B cell (primary cell): ENCODE results near the gene PCDHGC4. TPM values are rescaled to one million over a fixed set of nuclear protein-coding genes. Genes with fewer than 3 reads are reported as not detected.

Source experiments
- ATAC-seq: fragments of 200-7000 bp; cut with Tn5 transposase; one replicate; pipeline ENCODE4 v1.10.0; 2021; ENCODE audit warnings: low read depth, mild to moderate bottlenecking, moderate number of reproducible peaks, moderate library complexity
- CTCF ChIA-PET: fragments of 350-600 bp; sonication (Branson Sonifier 250); formaldehyde crosslinking; loops from one replicate; lab custom pipeline; 2021; ENCODE audit warnings: antibody characterized with exemption, inconsistent platforms; lab: Charles Lee
- POLR2A ChIA-PET: fragments of 350-600 bp; sonication (Branson Sonifier 250); formaldehyde crosslinking; loops from one replicate; lab custom pipeline; 2021; ENCODE audit warnings: antibody characterized with exemption; lab: Charles Lee
- DNase-seq: peaks from one replicate; pipeline ENCODE4 v3.0.0; 2013
- H2AFZ ChIP-seq: 2 replicates; pipeline ENCODE4 v1.6.1; 2012; ENCODE audit warnings: mild to moderate bottlenecking, low read depth, low read length; ENCODE audit not compliant: insufficient read depth, poor library complexity, severe bottlenecking
- H3K27ac ChIP-seq, 2 donors: 1 replicate in 1 of 2; 2 replicates in 1 of 2; pipeline ENCODE4 v1.5.1; 2012 to 2013; ENCODE audit warnings: low read length in 2 of 2, mild to moderate bottlenecking in 2 of 2, moderate library complexity in 1 of 2
- H3K27me3 ChIP-seq, 4 experiments: fragments of 200-600 bp in 1 of 4; sonication (generic) in 1 of 4; replicated peaks in 1 of 4; 1 replicate in 2 of 4; 2 replicates in 2 of 4; pipeline versions ENCODE4 v1.6.1 to v1.7.0; 2013 to 2016; ENCODE audit warnings: low read length in 3 of 4, mild to moderate bottlenecking in 2 of 4, mixed read lengths in 1 of 4, moderate library complexity in 1 of 4; ENCODE audit not compliant: insufficient read depth in 4 of 4, control insufficient read depth in 3 of 4; ENCODE audit errors: control extremely low read depth in 1 of 4
- H3K36me3 ChIP-seq, 2 experiments: replicated peaks in 1 of 2; 1 replicate in 1 of 2; 2 replicates in 1 of 2; pipeline versions ENCODE4 v1.6.1 to v1.7.1; 2013; ENCODE audit warnings: low read length in 1 of 2; ENCODE audit not compliant: insufficient read depth in 2 of 2, control insufficient read depth in 1 of 2; ENCODE audit errors: control extremely low read depth in 1 of 2, extremely low read depth in 1 of 2
- H3K4me1 ChIP-seq, 2 donors: fragments of 200-600 bp in 1 of 2; sonication (generic) in 1 of 2; 1 replicate in 1 of 2; 2 replicates in 1 of 2; pipeline versions ENCODE4 v1.5.1 to v1.6.1; 2013 to 2017; ENCODE audit warnings: low read length in 2 of 2; ENCODE audit not compliant: control insufficient read depth in 2 of 2, insufficient read depth in 2 of 2
- H3K4me2 ChIP-seq: replicated peaks from 2 replicates; pipeline ENCODE3; 2012; ENCODE audit warnings: mild to moderate bottlenecking, low read depth, low read length; ENCODE audit not compliant: poor library complexity, severe bottlenecking
- H3K4me3 ChIP-seq, 5 experiments: fragments of 200-600 bp in 1 of 5; sonication (generic) in 1 of 5; 1 replicate in 3 of 5; 2 replicates in 2 of 5; pipeline versions ENCODE4 v1.5.1 to v1.7.0; 2011 to 2016; ENCODE audit warnings: low read length in 4 of 5, mild to moderate bottlenecking in 4 of 5, low read depth in 2 of 5, control low read depth in 1 of 5, moderate library complexity in 1 of 5; ENCODE audit not compliant: insufficient read depth in 1 of 5; ENCODE audit errors: control extremely low read depth in 1 of 5, extremely low read depth in 1 of 5
- H3K79me2 ChIP-seq: fragments of 200-600 bp; sonication (generic); one replicate; pipeline ENCODE4 v1.6.0; 2016; ENCODE audit warnings: low read length; ENCODE audit not compliant: control insufficient read depth, insufficient read depth
- H3K9ac ChIP-seq: fragments of 200-600 bp; sonication (generic); 2 replicates; pipeline ENCODE4 v1.6.1; 2017; ENCODE audit warnings: mild to moderate bottlenecking, low read length, moderate library complexity
- H3K9me3 ChIP-seq, 3 donors: one replicate each; pipeline versions ENCODE4 v1.6.1 to v1.7.1; 2013; ENCODE audit warnings: low read length in 2 of 3; ENCODE audit not compliant: control insufficient read depth in 2 of 3, insufficient read depth in 1 of 3; ENCODE audit errors: control extremely low read depth in 1 of 3
- H4K20me1 ChIP-seq: 2 replicates; pipeline ENCODE4 v1.6.0; 2012; ENCODE audit warnings: mild to moderate bottlenecking, low read length; ENCODE audit not compliant: insufficient read depth, control insufficient read depth, poor library complexity, severe bottlenecking
- H3K27ac Mint-ChIP-seq: one replicate; pipeline ENCODE4 v1.8.0; 2021; ENCODE audit warnings: mixed read lengths
- H3K27me3 Mint-ChIP-seq: one replicate; pipeline ENCODE4 v1.8.0; 2021; ENCODE audit warnings: mixed read lengths
- H3K4me1 Mint-ChIP-seq: one replicate; pipeline ENCODE4 v1.8.0; 2021; ENCODE audit warnings: mixed read lengths
- H3K4me3 Mint-ChIP-seq: one replicate; pipeline ENCODE4 v1.8.0; 2021; ENCODE audit warnings: mixed read lengths
- H3K9me3 Mint-ChIP-seq: one replicate; pipeline ENCODE4 v1.8.0; 2022; ENCODE audit warnings: mixed read lengths; ENCODE audit not compliant: insufficient read depth
- EZH2 ChIP-seq: IDR thresholded peaks from 2 replicates; pipeline ENCODE4 v1.6.1; 2012; ENCODE audit warnings: borderline replicate concordance, low read depth, mild to moderate bottlenecking, moderate library complexity, low read length; ENCODE audit not compliant: insufficient read depth, poor library complexity, severe bottlenecking
- WGBS: methylation state at CpG from one replicate; pipeline ENCODE4 v1.1.5; 2013; ENCODE audit warnings: missing lambda C conversion rate; ENCODE audit not compliant: insufficient coverage; 5-methylcytosine and 5-hydroxymethylcytosine counted together
- intact Hi-C: fragments of 100-400 bp; cut with micrococcal nuclease; formaldehyde crosslinking; loops from one replicate; pipeline ENCODE4 v1.10.0; 2022
- polyA plus RNA-seq: library from polyadenylated mRNA; depleted of rRNA; stranded (reverse); fragments of >200 nt; gene quantifications from 2 replicates; pipeline ENCODE4 v1.2.3, GENCODE V29; 2012
- total RNA-seq, 2 donors: library from RNA; stranded (reverse); fragments of 120-200 nt in 1 of 2; gene quantifications; 1 replicate in 1 of 2; 2 replicates in 1 of 2; pipeline versions ENCODE4 v1.2.3 to v1.2.4, GENCODE V29; 2013 to 2022
- TF ChIP-seq, protein P1 (sequence below): fragments of 200-600 bp; IDR thresholded peaks from one replicate; pipeline ENCODE4 v1.8.0; 2022; ENCODE audit warnings: antibody characterized with exemption, mild to moderate bottlenecking

The PCDHGC4 gene
- total and polyA plus RNA-seq, 2 donors (not counting 1 experiment from before 2014, with no cell fraction given), result 0.09 to 0.42 TPM

GRCh38 chr5:141529873-141530272, 45.0 kb downstream of the PCDHGC4 start:
- Mint-ChIP-seq H3K4me1 (peaks cover 2% of the 10 kb centered on the region), H3K27me3 (no peaks in the 10 kb centered on the region), H3K4me3 (no peak overlapping the region), H3K27ac (no peak overlapping the region), H3K9me3 (no peaks in the 10 kb centered on the region)
- DNase-seq, result peak; percentile 21
- Histone ChIP-seq H3K9ac (no peak overlapping the region), H2AFZ (no peak overlapping the region), H3K4me3 (no peak overlapping the region), H3K36me3 (peaks cover 3 to 82% of the 10 kb centered on the region in 2 experiments), H3K79me2 (no peaks in the 10 kb centered on the region), H3K27ac (peak overlapping the region in 1 of 2 donors; percentile 17), H3K4me1 (peaks cover 5 to 9% of the 10 kb centered on the region in 2 donors), H3K27me3 (no peaks in the 10 kb centered on the region), H3K4me2 (no peak overlapping the region), H3K9me3 (no peaks in the 10 kb centered on the region), H4K20me1 (peaks cover 2% of the 10 kb centered on the region)
- ChIA-PET POLR2A (no interaction called here), CTCF (interaction anchor here (2.0 to 11.5 kb wide), 3 partner anchors 19 to 100 kb away, joined by 7 to 176 read pairs (median 20); partner anchors contain the start of genes PCDHGA12 and PCDHGC3)
- intact Hi-C loops, result no loop called here
- peak; percentile 55 for ATAC-seq
- no peak for TF ChIP-seq EZH2
- TF ChIP-seq, protein P1, sequence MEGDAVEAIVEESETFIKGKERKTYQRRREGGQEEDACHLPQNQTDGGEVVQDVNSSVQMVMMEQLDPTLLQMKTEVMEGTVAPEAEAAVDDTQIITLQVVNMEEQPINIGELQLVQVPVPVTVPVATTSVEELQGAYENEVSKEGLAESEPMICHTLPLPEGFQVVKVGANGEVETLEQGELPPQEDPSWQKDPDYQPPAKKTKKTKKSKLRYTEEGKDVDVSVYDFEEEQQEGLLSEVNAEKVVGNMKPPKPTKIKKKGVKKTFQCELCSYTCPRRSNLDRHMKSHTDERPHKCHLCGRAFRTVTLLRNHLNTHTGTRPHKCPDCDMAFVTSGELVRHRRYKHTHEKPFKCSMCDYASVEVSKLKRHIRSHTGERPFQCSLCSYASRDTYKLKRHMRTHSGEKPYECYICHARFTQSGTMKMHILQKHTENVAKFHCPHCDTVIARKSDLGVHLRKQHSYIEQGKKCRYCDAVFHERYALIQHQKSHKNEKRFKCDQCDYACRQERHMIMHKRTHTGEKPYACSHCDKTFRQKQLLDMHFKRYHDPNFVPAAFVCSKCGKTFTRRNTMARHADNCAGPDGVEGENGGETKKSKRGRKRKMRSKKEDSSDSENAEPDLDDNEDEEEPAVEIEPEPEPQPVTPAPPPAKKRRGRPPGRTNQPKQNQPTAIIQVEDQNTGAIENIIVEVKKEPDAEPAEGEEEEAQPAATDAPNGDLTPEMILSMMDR, result no peak
- 68% methylated on average over 7 of the region's 7 CpGs for WGBS

DNA sequence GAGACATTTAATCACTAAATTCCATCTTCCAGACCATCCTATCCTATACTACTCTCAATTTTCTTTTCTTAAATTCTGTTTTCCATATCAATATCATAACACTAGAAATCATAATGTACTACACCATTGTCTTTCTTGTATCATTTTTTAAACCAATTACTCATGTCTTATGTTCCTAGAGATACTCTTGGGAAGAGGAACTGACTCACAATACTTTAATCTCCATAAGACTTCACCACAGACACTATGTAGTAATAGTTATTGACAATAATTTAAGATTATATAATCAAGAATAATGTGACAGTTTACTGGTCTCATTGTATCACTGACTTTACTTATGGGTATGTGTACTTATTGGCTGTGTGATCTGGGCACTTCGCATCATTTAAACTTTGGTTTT, 47.9 kb downstream of the PCDHGC4 start:
- Histone ChIP-seq H3K36me3 (peaks cover 2 to 62% of the 10 kb centered on the region in 2 experiments), H2AFZ (no peak overlapping the region), H3K27me3 (no peaks in the 10 kb centered on the region), H3K9me3 (no peaks in the 10 kb centered on the region), H3K79me2 (peaks cover 3% of the 10 kb centered on the region), H3K4me1 (peaks cover 5 to 9% of the 10 kb centered on the region in 2 donors), H3K4me2 (no peak overlapping the region), H4K20me1 (no peaks in the 10 kb centered on the region), H3K9ac (no peak overlapping the region), H3K4me3 (no peak overlapping the region), H3K27ac (no peak overlapping the region)
- ATAC-seq (no peak), DNase-seq (no peak)
- intact Hi-C loops, result no loop called here
- Mint-ChIP-seq H3K4me1 (no peaks in the 10 kb centered on the region), H3K4me3 (no peak overlapping the region), H3K27me3 (no peaks in the 10 kb centered on the region), H3K9me3 (no peaks in the 10 kb centered on the region), H3K27ac (no peak overlapping the region)
- TF ChIP-seq, protein P1, result no peak
- no peak for TF ChIP-seq EZH2
- CTCF ChIA-PET, result interaction anchor here (1.2 to 4.8 kb wide), 2 partner anchors 8 to 26 kb away, joined by 5 to 23 read pairs; no protein-coding TSS in a partner anchor
- POLR2A ChIA-PET, result no interaction called here
- no CpG with 5 or more reads among the region's 1 CpG for WGBS
